H1 (cell line): Measurements from ENCODE around the gene SPRING1. TPM values are rescaled to one million over a fixed set of nuclear protein-coding genes. Genes with fewer than 3 reads are reported as not detected.

ENCODE experiments used
- CTCF ChIA-PET: fragments of 300-600 bp; sonication (Branson Sonifier 250); formaldehyde crosslinking; loops from one replicate; lab custom pipeline; 2021; ENCODE audit not compliant: partially characterized antibody; lab: Charles Lee
- POLR2A ChIA-PET: fragments of 300-600 bp; sonication (Branson Sonifier 250); formaldehyde crosslinking; loops from one replicate; lab custom pipeline; 2021; ENCODE audit warnings: inconsistent platforms; ENCODE audit not compliant: partially characterized antibody; lab: Charles Lee
- DNase-seq, 2 experiments: peaks; one replicate each; pipeline versions ENCODE4 v3.0.0 to v3.0.0-alpha.2; 2010 to 2022; ENCODE audit warnings: low spot score in 2 of 2, low read depth in 1 of 2, mixed read lengths in 1 of 2
- FAIRE-seq: peaks from 2 replicates; lab custom pipeline; 2011; peaks lifted over from hg19 to GRCh38; lab: Jason Lieb, UNC
- H2AFZ ChIP-seq: 2 replicates; pipeline ENCODE4 v1.8.1; 2012; ENCODE audit warnings: low read length, inconsistent platforms
- H2AK5ac ChIP-seq: 2 replicates; pipeline ENCODE4 v1.6.1; 2013; ENCODE audit warnings: low read depth, low read length
- H2BK120ac ChIP-seq: replicated peaks from 2 replicates; pipeline ENCODE3; 2013; ENCODE audit warnings: low read depth, low read length, inconsistent platforms
- H2BK12ac ChIP-seq: 2 replicates; pipeline ENCODE4 v1.6.1; 2013; ENCODE audit warnings: low read depth, low read length
- H2BK15ac ChIP-seq: 2 replicates; pipeline ENCODE4 v1.6.1; 2013; ENCODE audit warnings: low read length
- H2BK20ac ChIP-seq: 2 replicates; pipeline ENCODE4 v1.6.1; 2013; ENCODE audit warnings: low read length
- H2BK5ac ChIP-seq: 2 replicates; pipeline ENCODE4 v1.6.1; 2013; ENCODE audit warnings: low read depth, low read length
- H3K14ac ChIP-seq: 2 replicates; pipeline ENCODE4 v1.6.1; 2013; ENCODE audit warnings: inconsistent platforms; ENCODE audit not compliant: insufficient read length
- H3K18ac ChIP-seq: 2 replicates; pipeline ENCODE4 v1.6.1; 2013; ENCODE audit warnings: low read length; ENCODE audit errors: extremely low read depth
- H3K23ac ChIP-seq: 2 replicates; pipeline ENCODE4 v1.6.1; 2013; ENCODE audit warnings: inconsistent platforms; ENCODE audit not compliant: insufficient read length
- H3K23me2 ChIP-seq: 2 replicates; pipeline ENCODE4 v1.6.1; 2013; ENCODE audit warnings: low read depth, low read length
- H3K27ac ChIP-seq: 2 replicates; pipeline ENCODE4 v1.6.1; 2011; ENCODE audit warnings: low read depth, low read length, inconsistent platforms
- H3K27me3 ChIP-seq, 4 experiments: replicated peaks in 1 of 4; 1 replicate in 1 of 4; 2 replicates in 3 of 4; pipeline versions ENCODE4 v1.6.1 to v1.8.1; 2011 to 2013; ENCODE audit warnings: low read length in 3 of 4, mild to moderate bottlenecking in 3 of 4, inconsistent platforms in 2 of 4, mixed read lengths in 2 of 4, moderate library complexity in 1 of 4; ENCODE audit not compliant: control insufficient read depth in 3 of 4, insufficient read depth in 3 of 4; ENCODE audit errors: extremely low read depth in 1 of 4
- H3K36me3 ChIP-seq, 4 experiments: 2 replicates each; pipeline versions ENCODE4 v1.6.1 to v1.8.1; 2011 to 2013; ENCODE audit warnings: mild to moderate bottlenecking in 4 of 4, low read length in 3 of 4, moderate library complexity in 2 of 4, control low read depth in 1 of 4, inconsistent platforms in 1 of 4; ENCODE audit not compliant: insufficient read depth in 4 of 4, control insufficient read depth in 2 of 4
- H3K4ac ChIP-seq: replicated peaks from 2 replicates; pipeline ENCODE3; 2013; ENCODE audit warnings: low read length, low read depth, mixed read lengths, inconsistent platforms; ENCODE audit not compliant: insufficient read length
- H3K4me1 ChIP-seq, 4 experiments: replicated peaks in 1 of 4; 1 replicate in 1 of 4; 2 replicates in 3 of 4; pipeline versions ENCODE4 v1.6.1 to v1.8.1; 2011 to 2013; ENCODE audit warnings: low read length in 3 of 4, inconsistent platforms in 2 of 4, mixed read lengths in 1 of 4; ENCODE audit not compliant: insufficient read depth in 4 of 4, control insufficient read depth in 3 of 4
- H3K4me2 ChIP-seq, 2 experiments: 2 replicates each; pipeline versions ENCODE4 v1.6.1 to v1.8.1; 2011 to 2013; ENCODE audit warnings: low read depth in 2 of 2, low read length in 2 of 2, control low read depth in 1 of 2, inconsistent platforms in 1 of 2, mild to moderate bottlenecking in 1 of 2; ENCODE audit not compliant: insufficient read depth in 1 of 2
- H3K4me3 ChIP-seq, 4 experiments: fragments of 200-600, 300-600 bp in 1 of 4; sonication (generic), shearing (Covaris generic), sonication (Bioruptor Twin) in 1 of 4; 2 replicates each; pipeline versions ENCODE4 v1.5.1 to v1.8.1; 2011 to 2016; ENCODE audit warnings: low read length in 4 of 4, low read depth in 3 of 4, control low read depth in 2 of 4, inconsistent platforms in 2 of 4, mild to moderate bottlenecking in 2 of 4, mixed read lengths in 1 of 4, moderate library complexity in 1 of 4; ENCODE audit not compliant: insufficient read depth in 2 of 4; ENCODE audit errors: extremely low read depth in 1 of 4
- H3K56ac ChIP-seq: replicated peaks from 2 replicates; pipeline ENCODE3; 2013; ENCODE audit warnings: low read depth, mild to moderate bottlenecking, mixed read lengths, low read length, inconsistent platforms; ENCODE audit not compliant: insufficient read length
- H3K79me1 ChIP-seq: 2 replicates; pipeline ENCODE4 v1.6.1; 2013; ENCODE audit warnings: low read depth, low read length, control low read depth
- H3K79me2 ChIP-seq, 2 experiments: 2 replicates each; pipeline versions ENCODE4 v1.6.1 to v1.8.1; 2012 to 2013; ENCODE audit warnings: low read length in 2 of 2, mild to moderate bottlenecking in 2 of 2, inconsistent platforms in 1 of 2; ENCODE audit not compliant: insufficient read depth in 2 of 2, control insufficient read depth in 1 of 2
- H3K9ac ChIP-seq, 4 experiments: replicated peaks in 1 of 4; 1 replicate in 1 of 4; 2 replicates in 3 of 4; pipeline versions ENCODE4 v1.6.1 to v1.8.1; 2011 to 2013; ENCODE audit warnings: low read depth in 3 of 4, low read length in 3 of 4, control low read depth in 2 of 4, mild to moderate bottlenecking in 2 of 4, moderate library complexity in 2 of 4, inconsistent platforms in 1 of 4; ENCODE audit errors: extremely low read depth in 1 of 4
- H3K9me3 ChIP-seq, 2 experiments: 2 replicates each; pipeline versions ENCODE4 v1.6.1 to v1.8.1; 2012 to 2013; ENCODE audit warnings: mild to moderate bottlenecking in 2 of 2, moderate library complexity in 2 of 2, control low read depth in 1 of 2, inconsistent platforms in 1 of 2, low read depth in 1 of 2, low read length in 1 of 2, mixed read lengths in 1 of 2; ENCODE audit not compliant: insufficient read depth in 2 of 2
- H4K20me1 ChIP-seq, 2 experiments: replicated peaks in 1 of 2; 2 replicates each; pipeline versions ENCODE3 to v1.8.1; 2011 to 2013; ENCODE audit warnings: inconsistent platforms in 2 of 2, low read length in 2 of 2, mild to moderate bottlenecking in 1 of 2; ENCODE audit not compliant: insufficient read depth in 2 of 2, control insufficient read depth in 1 of 2
- H4K5ac ChIP-seq: 2 replicates; pipeline ENCODE4 v1.6.1; 2013; ENCODE audit warnings: low read length, low read depth, mixed read lengths, inconsistent platforms; ENCODE audit not compliant: insufficient read length
- H4K8ac ChIP-seq: 2 replicates; pipeline ENCODE4 v1.8.0; 2013; ENCODE audit warnings: mild to moderate bottlenecking, moderate library complexity, low read length, inconsistent platforms; ENCODE audit not compliant: insufficient read depth; ENCODE audit errors: extremely low read depth
- H4K91ac ChIP-seq: replicated peaks from 2 replicates; pipeline ENCODE3; 2013; ENCODE audit warnings: low read length, mixed read lengths, inconsistent platforms; ENCODE audit not compliant: insufficient read length
- CBX8 ChIP-seq: fragments of 300-800, 300-1000 bp; sonication (generic); IDR thresholded peaks from 2 replicates; pipeline ENCODE4 v1.7.1; 2016; ENCODE audit warnings: low read depth, low read length, borderline replicate concordance
- GABPA ChIP-seq: IDR thresholded peaks from 2 replicates; pipeline ENCODE4 v1.6.1; 2011; ENCODE audit warnings: mild to moderate bottlenecking, low read length, moderate library complexity, borderline replicate concordance; ENCODE audit not compliant: insufficient read depth
- POLR2AphosphoS5 ChIP-seq: IDR thresholded peaks from 2 replicates; pipeline ENCODE4 v1.6.1; 2011; ENCODE audit warnings: low read depth, low read length
- RFX5 ChIP-seq: IDR thresholded peaks from 2 replicates; pipeline ENCODE4 v1.6.1; 2011; ENCODE audit warnings: low read depth, low read length, improper control_type of control experiment, borderline replicate concordance
- SIX5 ChIP-seq: IDR thresholded peaks from 2 replicates; pipeline ENCODE4 v1.6.1; 2011; ENCODE audit warnings: mild to moderate bottlenecking, low read depth, low read length
- SP2 ChIP-seq: IDR thresholded peaks from 2 replicates; pipeline ENCODE4 v1.6.1; 2012; ENCODE audit warnings: mild to moderate bottlenecking, low read length, inconsistent platforms
- TAF1 ChIP-seq: IDR thresholded peaks from 2 replicates; pipeline ENCODE4 v1.6.1; 2011; ENCODE audit warnings: mild to moderate bottlenecking, low read depth, low read length
- TBP ChIP-seq: IDR thresholded peaks from 2 replicates; pipeline ENCODE4 v1.6.1; 2011; ENCODE audit warnings: low read depth, low read length, improper control_type of control experiment
- WGBS, 2 experiments: shearing (Covaris generic) in 1 of 2; methylation state at CpG; one replicate each; pipeline versions ENCODE4 v1.1.6 to v1.1.7; 2013 to 2015; ENCODE audit warnings: low lambda C conversion rate in 2 of 2, mixed read lengths in 2 of 2, inconsistent platforms in 1 of 2, low coverage in 1 of 2, missing lambda C conversion rate in 1 of 2; ENCODE audit not compliant: insufficient replicate concordance in 2 of 2, insufficient coverage in 1 of 2, insufficient read length in 1 of 2; ENCODE audit errors: extremely low coverage in 1 of 2, missing lambda C conversion rate in 1 of 2; 5-methylcytosine and 5-hydroxymethylcytosine counted together
- polyA plus RNA-seq, 7 experiments: library from polyadenylated mRNA; depleted of rRNA in 3 of 7; stranded (reverse) in 5 of 7; unstranded in 2 of 7; fragments of >200 nt in 5 of 7; fragments of 200-250 nt in 2 of 7; gene quantifications; 1 replicate in 5 of 7; 2 replicates in 1 of 7; 4 replicates in 1 of 7; pipeline versions ENCODE4 v1.2.1 to v1.2.3, GENCODE V29; 2011 to 2013; ENCODE audit warnings: missing spikeins in 2 of 7, mixed read lengths in 2 of 7
- total RNA-seq: library from RNA; stranded (reverse); fragmentation: NEBNext Ultra II Directional; extraction: Animal tissue kit (Norgen Biotek cat#: 25700); gene quantifications from 2 replicates; pipeline ENCODE4 v1.2.1, GENCODE V29; 2021

Gene SPRING1
- total and polyA plus RNA-seq, 2 of the 8 experiments (the other 6 are each of a cell fraction or from before 2014, with no cell fraction given), result 14.3 to 46.5 TPM

DNA sequence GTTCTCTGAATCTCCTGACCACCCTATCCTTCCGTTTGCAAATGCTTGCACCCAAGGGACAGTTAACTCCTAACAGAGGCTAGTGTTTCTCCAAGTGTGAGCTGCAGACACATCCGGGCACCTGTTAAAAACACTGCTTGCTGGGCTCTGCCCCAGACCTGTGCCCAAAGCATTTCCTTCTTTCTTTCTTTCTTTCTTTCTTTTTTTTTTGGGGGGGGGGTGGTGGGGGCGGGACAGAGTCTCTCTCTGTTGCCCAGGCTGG lies 42.5 kb downstream of the SPRING1 start:
- Histone ChIP-seq H2BK120ac (no peak overlapping the region), H2AK5ac (no peak overlapping the region), H4K8ac (no peak overlapping the region), H3K27ac (no peak overlapping the region), H2BK20ac (no peak overlapping the region), H3K18ac (no peak overlapping the region), H3K9ac (no peak overlapping the region), H2BK12ac (no peak overlapping the region), H3K14ac (no peak overlapping the region), H3K79me1 (no peaks in the 10 kb centered on the region), H3K4me2 (no peak overlapping the region), H3K4me1 (peaks cover 0 to 10% (median 4%) of the 10 kb centered on the region in 4 experiments; a peak in 5 of 7 replicates), H2BK5ac (no peak overlapping the region), H2BK15ac (no peak overlapping the region), H4K91ac (no peak overlapping the region), H4K5ac (no peak overlapping the region), H3K56ac (no peak overlapping the region), H3K27me3 (peaks cover 0 to 10% (median 6%) of the 10 kb centered on the region in 4 experiments; a peak in 6 of 7 replicates), H3K23me2 (0 out of 2 replicates have a peak, but pooled peaks cover 5% of the 10 kb centered on the region), H3K79me2 (no peaks in the 10 kb centered on the region), H2AFZ (no peak overlapping the region), H3K9me3 (no peaks in the 10 kb centered on the region), H3K4ac (no peak overlapping the region), H3K4me3 (no peak overlapping the region), H3K23ac (no peak overlapping the region), H3K36me3 (no peaks in the 10 kb centered on the region), H4K20me1 (no peaks in the 10 kb centered on the region)
- CTCF ChIA-PET, result interaction anchor here (0.7 to 1.4 kb wide), 3 partner anchors 8 to 460 kb away, joined by 3 to 4 read pairs (median 3); no protein-coding TSS in a partner anchor
- FAIRE-seq (no peak), DNase-seq (no peak)
- no peak for TF ChIP-seq SP2
- TF ChIP-seq POLR2AphosphoS5, result no peak
- no peak for TF ChIP-seq GABPA
- TF ChIP-seq CBX8, result no peak
- no peak for TF ChIP-seq TAF1
- no peak for TF ChIP-seq TBP
- TF ChIP-seq SIX5, result no peak
- no peak for TF ChIP-seq RFX5
- 93% methylated on average over 2 of the region's 3 CpGs; no CpG with 5 or more reads in 1 of the 2 experiments for WGBS, 2 experiments
- POLR2A ChIA-PET, result no interaction called here
